Nephron progenitor cell (in vitro differentiated cells): ENCODE data around the gene LRP1B.

Experiments used
- DNase-seq: peaks from one replicate; pipeline ENCODE4 v3.0.0; 2021
- H3K27ac Mint-ChIP-seq: 2 replicates; pipeline ENCODE4 v1.8.0; 2021; ENCODE audit warnings: mild to moderate bottlenecking, moderate library complexity, mixed read lengths
- H3K27me3 Mint-ChIP-seq: 2 replicates; pipeline ENCODE4 v1.8.0; 2021; ENCODE audit warnings: mild to moderate bottlenecking, low read depth, mixed read lengths; ENCODE audit not compliant: poor library complexity
- H3K36me3 Mint-ChIP-seq: 2 replicates; pipeline ENCODE4 v1.8.0; 2021; ENCODE audit warnings: low read depth, mixed read lengths
- H3K4me1 Mint-ChIP-seq: 2 replicates; pipeline ENCODE4 v1.8.0; 2021; ENCODE audit warnings: mixed read lengths
- H3K4me3 Mint-ChIP-seq: 2 replicates; pipeline ENCODE4 v1.8.0; 2021; ENCODE audit warnings: mild to moderate bottlenecking, moderate library complexity, mixed read lengths
- H3K9me3 Mint-ChIP-seq: 2 replicates; pipeline ENCODE4 v1.8.0; 2021; ENCODE audit warnings: mild to moderate bottlenecking, moderate library complexity, mixed read lengths
- CTCF ChIP-seq: fragments of 200-600 bp; sonication (generic); IDR thresholded peaks from 2 replicates; pipeline ENCODE4 v1.5.0; 2021; ENCODE audit warnings: antibody characterized with exemption

The LRP1B gene

GRCh38 chr2:140509765-140510164, 1621.1 kb downstream of the LRP1B start:
- H3K4me1 Mint-ChIP-seq: no peaks in the 10 kb centered on the region
- H3K36me3 Mint-ChIP-seq: no peaks in the 10 kb centered on the region
- TF ChIP-seq CTCF: no peak
- no peak overlapping the region for H3K4me3 Mint-ChIP-seq
- DNase-seq: no peak
- no peaks in the 10 kb centered on the region for H3K27me3 Mint-ChIP-seq
- H3K27ac Mint-ChIP-seq: no peak overlapping the region
- H3K9me3 Mint-ChIP-seq: no peaks in the 10 kb centered on the region

GRCh38 chr2:140508756-140509155, 1622.1 kb downstream of the LRP1B start:
- H3K27ac Mint-ChIP-seq: no peak overlapping the region
- H3K4me1 Mint-ChIP-seq: no peaks in the 10 kb centered on the region
- H3K4me3 Mint-ChIP-seq: no peak overlapping the region
- no peaks in the 10 kb centered on the region for H3K36me3 Mint-ChIP-seq
- no peak for DNase-seq
- H3K9me3 Mint-ChIP-seq: no peaks in the 10 kb centered on the region
- TF ChIP-seq CTCF: no peak
- H3K27me3 Mint-ChIP-seq: no peaks in the 10 kb centered on the region

DNA sequence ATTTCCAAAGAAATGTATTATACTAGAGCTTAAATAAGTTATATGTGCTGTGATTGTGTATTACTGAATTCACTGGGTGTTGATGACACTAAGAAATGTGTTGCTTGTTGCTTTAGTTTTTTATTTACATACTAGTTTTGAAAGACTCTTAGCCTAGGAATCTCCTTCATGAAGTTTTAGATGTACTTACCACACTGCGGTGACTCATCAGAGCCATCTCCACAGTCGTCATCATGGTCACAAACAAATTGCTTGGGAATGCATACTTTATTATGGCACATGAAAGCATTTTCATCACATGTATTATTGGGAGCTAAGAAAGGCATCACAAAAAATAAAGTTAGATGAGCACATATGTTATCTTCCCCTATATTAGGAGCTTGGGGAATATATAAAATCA, 1624.2 kb downstream of the LRP1B start:
- TF ChIP-seq CTCF: no peak
- Mint-ChIP-seq H3K4me1 (no peaks in the 10 kb centered on the region), H3K9me3 (no peaks in the 10 kb centered on the region), H3K4me3 (no peak overlapping the region), H3K36me3 (no peaks in the 10 kb centered on the region), H3K27me3 (no peaks in the 10 kb centered on the region), H3K27ac (no peak overlapping the region)
- DNase-seq: no peak

DNA sequence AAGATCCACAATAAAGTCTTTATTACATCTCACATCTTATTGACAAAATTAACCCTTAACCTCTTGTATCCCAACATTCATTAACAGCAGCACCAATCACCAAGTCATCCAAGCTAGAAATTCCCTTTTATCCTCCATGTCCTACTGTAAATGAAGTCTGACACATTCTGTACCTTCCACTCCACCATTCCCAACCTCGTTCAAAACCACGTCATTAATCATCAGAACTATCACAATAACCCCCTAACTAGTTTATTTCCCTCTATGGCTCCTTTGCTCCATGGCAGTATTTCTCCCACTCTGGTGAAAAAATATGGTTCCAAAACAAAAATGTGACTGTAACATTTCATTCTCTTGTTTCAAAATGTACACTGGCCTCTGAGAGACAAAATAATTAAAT, 1626.2 kb downstream of the LRP1B start:
- H3K36me3 Mint-ChIP-seq: no peaks in the 10 kb centered on the region
- no peak for DNase-seq
- H3K27ac Mint-ChIP-seq: no peak overlapping the region
- TF ChIP-seq CTCF: no peak
- no peaks in the 10 kb centered on the region for H3K4me1 Mint-ChIP-seq
- H3K4me3 Mint-ChIP-seq: no peak overlapping the region
- H3K9me3 Mint-ChIP-seq: no peaks in the 10 kb centered on the region
- H3K27me3 Mint-ChIP-seq: no peaks in the 10 kb centered on the region

DNA sequence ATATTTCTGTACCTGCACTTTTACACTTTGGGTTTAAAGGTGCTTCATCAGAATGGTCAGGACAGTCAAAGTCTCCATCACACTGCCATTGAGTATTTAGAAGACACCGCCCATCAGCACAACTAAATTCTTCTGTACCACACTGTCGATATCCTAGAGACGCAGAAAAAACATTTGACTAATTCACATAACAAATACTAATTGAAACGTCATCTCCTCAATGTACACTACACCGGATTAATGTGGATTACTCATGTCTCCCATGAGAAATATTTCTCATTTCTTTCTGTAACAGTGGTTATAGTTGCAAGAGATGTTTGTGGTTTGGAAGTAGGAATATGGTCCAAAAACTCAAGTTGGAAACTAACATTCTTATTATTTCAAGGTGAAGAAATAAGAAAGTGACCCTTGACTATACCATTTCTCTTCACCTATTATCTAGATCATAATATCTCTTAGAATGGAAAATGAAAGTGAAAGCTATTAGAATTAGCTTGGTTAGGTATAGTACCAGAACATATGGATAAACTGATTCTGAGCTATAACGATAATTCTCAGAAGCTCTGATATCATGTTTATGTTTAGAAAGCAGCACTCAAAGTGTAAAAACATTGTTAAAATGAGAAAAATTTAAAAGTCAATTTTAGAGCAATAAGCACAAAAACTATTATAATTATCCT, 1627.7 kb downstream of the LRP1B start:
- Mint-ChIP-seq H3K4me3 (no peak overlapping the region), H3K27ac (no peak overlapping the region), H3K36me3 (no peaks in the 10 kb centered on the region), H3K27me3 (no peaks in the 10 kb centered on the region), H3K9me3 (no peaks in the 10 kb centered on the region), H3K4me1 (no peaks in the 10 kb centered on the region)
- no peak for DNase-seq
- TF ChIP-seq CTCF: no peak

GRCh38 chr2:140498360-140498759, 1632.5 kb downstream of the LRP1B start:
- Mint-ChIP-seq H3K27me3 (no peaks in the 10 kb centered on the region), H3K4me3 (no peak overlapping the region), H3K36me3 (no peaks in the 10 kb centered on the region), H3K4me1 (no peaks in the 10 kb centered on the region), H3K27ac (no peak overlapping the region), H3K9me3 (no peaks in the 10 kb centered on the region)
- TF ChIP-seq CTCF: no peak
- no peak for DNase-seq
